Measurements from ENCODE around the gene GLYATL1B.
A peak's percentile ranks its signal among the peaks of the same experiment; 100 is the strongest.
"Not testable (repeated sequence)": the region's sequence is repeated elsewhere in the genome, so short reads cannot be mapped to it uniquely, and the experiment has no call there.

GLYATL1B gene

DNA sequence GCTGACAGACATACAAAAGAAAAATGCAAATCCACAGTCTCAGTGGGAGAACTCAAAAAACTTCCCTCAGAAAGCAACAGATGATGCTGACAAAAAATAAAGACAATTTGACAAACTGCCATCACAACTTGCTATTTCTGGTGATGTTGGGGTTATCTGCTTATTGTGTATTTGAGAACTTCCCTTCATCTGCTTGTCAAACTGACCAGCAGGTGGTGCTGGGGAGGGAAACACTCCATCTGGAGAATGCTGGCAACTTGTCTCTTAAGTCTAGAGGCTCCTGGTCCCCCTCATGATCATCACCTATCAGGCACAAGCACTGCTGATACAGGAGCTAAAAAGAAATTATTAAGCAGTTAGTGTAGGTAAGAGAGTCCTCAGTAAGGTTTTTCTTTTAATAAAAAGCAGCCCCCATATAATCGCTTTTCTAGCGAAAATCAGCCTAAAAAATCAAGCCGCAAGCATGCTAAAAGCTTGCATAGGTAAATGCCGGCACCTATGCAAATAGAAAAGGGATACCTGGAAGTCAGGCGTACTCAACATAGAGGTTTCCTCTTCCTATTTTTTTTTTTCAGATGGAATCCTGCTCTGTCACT, 11.1 kb downstream of the GLYATL1B start:
- peak; percentile 26 for DNase-seq

DNA sequence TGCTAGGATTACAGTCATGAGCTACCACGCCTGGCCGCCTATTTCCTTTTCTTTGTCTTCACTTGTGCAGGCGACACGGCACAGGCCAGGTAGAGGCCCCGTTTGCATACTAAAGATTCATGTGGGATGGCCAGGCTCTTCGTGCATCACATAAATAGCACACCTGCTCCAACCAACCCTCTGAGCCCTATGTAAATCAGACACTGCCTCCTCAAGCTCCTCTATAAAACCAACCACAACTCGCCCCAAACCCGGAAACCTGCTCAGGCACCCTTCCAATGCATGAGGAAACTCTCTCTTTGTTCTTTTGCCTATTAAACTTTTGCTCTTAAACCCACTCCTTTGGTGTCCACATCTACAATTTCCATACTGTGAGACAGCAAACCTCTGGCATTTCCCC, 11.8 kb downstream of the GLYATL1B start:
- DNase-seq, result not testable (repeated sequence)

DNA sequence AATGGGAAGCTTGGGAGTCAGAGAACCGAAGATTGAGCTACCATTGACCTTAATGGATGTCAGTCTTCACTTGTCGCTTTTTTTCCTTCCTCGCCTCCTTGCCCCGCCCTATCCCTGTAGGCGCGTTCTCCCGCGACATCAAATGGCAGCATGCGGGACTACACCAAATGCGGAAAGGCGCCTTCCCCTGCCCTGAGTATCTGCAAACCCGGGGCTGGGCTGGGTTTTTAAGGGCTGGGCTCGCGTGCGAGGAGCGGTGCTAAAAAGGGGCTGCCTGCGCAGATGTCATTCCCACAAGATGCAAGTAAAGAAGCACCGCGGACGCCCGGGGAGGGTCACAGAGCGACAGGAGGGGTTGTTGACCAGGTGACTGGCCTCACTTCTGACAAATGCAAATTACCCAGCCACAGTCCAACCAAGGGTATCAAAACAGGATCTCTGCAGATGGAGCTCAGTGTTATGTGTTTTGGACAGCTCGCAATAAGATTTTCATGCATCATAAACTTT, 16.2 kb downstream of the GLYATL1B start:
- DNase-seq, result no peak

DNA sequence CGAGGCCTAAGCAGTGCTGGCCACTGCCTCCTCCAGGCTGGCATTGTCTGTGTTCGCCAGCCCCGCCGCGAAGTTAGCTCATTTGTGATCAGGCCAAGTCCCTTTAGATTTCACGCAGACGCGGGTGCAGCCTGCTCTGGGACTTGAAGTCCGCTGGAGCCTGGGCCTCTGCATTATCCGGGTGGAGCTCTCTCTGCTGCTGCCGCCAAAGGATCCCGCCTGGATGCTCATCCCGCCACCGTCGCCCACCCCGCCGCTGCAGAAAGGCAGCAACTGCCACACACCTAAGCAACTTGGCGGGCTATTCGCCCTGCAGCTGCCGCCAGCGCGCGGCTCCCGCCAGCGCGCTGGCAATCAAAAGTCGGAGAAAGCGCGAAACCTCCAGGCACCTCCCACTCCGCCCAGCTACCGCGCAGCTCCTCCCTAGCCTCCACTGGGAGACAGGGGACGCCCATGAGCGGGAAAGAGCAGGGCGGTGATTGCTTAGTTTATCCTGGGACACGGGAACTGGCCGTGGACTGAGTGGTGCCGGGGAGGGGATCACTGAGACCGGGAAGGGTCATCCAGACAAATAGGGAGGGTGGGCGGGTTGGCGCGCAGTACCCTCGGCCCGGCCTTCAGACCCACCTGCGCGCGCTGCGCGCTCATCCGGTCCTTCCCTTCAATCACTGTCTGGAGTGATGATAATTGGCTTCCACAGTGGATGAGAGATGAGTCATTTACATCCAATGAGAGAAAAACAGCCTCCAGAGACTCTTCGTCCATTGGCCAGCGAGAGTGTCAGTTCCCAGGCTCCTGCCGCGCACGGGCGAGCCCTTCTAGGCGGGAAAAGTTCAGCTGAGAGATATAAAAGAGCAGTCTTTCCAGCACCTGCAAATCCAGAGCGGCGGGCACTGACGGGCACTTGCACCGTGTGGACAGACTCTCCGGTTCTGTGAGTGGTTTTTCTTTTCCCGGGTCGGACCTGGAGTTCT, 20.5 kb downstream of the GLYATL1B start, which contains the start of gene FAM111B:
Gene FAM111B, plus strand, starts transcription at position 875 of the 974 bp plus-strand sequence. CDS start 2,389 bp downstream, outside the sequence.
- peak; percentile 94 for DNase-seq

DNA sequence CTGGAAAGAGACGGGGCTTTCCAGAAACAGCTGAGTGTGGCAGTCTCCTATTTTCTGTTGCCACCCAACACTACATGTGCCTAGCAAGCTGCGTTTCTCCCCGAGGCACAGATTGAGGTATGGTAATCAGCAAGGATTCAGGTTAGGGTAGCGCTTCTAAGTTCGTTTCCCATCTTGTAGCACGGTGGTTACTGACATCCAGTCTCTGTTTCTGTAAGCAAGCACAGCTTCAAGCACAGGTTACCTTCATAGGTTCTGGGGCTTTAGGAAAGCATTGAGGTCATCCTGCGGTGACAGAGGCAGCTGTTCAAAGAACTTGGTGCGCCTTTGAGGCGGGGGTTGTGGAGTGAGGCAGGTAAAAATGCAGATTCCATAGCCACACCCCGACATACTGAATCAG, 21.6 kb downstream of the GLYATL1B start:
- not testable (repeated sequence) for DNase-seq

DNA sequence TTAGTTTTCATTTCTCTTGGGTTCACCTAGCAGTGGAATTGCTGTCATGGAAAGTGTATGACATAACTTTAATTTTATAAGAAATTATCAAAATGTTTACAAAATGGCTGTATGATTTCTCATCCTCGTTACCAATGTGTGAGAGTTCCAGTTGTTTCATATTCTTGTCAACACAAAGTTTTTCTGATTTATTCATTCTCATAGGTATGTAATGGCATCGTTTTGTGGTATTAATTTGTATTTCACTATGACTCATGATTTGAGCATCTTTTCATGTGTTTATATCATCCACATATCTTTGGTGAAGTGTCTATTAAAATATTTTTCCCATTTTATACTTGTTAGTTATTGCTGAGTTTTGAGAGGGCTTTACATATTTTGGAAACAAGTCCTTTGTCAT, 26.4 kb downstream of the GLYATL1B start:
- no peak for DNase-seq

DNA sequence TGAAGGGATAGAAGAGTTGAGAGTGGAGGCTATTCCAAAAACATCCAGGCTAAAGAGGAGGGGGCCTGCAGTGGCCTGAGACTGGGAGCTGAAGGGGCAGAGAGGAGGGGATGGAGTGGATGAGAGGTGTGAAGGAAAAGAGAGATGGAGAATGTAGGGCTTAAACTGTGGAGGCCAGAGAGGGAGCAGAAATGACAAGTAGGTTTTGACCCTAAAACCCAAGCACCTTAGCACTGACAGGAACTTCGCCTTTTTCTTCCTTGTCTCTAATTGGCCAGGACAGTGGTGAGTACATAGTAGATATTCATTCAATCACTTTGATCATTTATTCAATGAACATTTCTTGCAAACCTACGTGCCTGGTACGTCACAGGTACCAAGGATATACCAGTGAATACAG, 28.2 kb downstream of the GLYATL1B start:
- DNase-seq, result no peak

DNA sequence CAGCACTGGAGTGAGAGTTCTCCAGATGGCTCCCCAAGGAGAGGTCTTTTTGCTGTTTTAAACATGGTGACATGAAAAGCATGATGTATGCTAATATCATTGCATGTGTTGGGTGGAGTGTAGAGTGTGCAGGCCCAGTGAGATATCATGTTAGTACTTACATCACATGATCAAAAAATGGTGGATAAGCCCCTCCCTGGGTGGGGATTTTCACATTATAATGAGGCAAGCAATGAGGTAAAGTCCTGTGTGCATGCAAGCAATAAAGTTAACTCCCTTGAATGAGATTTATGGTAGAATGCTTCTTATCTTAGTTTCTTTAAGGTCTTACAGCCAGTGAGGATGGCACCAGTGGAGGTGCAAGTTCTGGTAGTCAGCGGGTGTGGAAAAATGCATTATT, 29.4 kb downstream of the GLYATL1B start:
- no peak for DNase-seq

DNA sequence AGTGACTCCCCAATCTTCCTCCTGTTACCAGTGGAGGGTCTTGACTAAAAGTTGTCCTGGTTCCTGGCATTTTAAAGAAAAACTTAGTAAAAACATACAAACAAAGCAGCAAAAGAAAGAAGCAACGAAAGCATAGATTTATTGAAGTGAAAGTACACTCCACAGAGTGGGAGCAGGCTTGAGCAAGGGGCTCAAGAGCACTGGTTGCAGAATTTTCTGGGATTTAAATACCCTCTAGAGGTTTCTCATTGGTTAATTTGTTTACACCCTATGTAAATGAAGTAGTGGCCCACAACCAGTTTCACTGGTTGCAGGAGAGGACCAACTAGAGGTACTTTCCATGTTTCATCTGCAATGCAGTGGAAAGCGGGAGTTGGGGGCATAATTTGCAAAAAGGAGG, 31.7 kb downstream of the GLYATL1B start:
- no peak for DNase-seq

DNA sequence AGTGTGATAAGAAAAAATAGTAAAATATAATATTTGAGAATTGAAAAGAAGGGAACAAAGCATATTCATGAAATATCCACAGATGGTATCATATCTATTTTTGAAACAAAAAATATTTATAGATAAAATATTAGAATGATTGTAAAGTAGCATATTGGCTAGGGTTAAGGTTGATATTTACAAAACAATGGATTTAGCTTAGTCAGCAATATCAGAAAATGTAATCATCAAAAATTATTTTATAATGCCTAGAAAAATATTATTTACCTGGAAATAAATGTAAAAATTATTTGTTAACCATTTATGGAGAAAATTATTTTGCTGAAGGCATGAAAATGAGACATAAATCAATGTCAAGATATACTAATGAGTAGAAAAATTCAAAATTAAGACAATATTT, 33.7 kb downstream of the GLYATL1B start:
- no peak for DNase-seq

DNA sequence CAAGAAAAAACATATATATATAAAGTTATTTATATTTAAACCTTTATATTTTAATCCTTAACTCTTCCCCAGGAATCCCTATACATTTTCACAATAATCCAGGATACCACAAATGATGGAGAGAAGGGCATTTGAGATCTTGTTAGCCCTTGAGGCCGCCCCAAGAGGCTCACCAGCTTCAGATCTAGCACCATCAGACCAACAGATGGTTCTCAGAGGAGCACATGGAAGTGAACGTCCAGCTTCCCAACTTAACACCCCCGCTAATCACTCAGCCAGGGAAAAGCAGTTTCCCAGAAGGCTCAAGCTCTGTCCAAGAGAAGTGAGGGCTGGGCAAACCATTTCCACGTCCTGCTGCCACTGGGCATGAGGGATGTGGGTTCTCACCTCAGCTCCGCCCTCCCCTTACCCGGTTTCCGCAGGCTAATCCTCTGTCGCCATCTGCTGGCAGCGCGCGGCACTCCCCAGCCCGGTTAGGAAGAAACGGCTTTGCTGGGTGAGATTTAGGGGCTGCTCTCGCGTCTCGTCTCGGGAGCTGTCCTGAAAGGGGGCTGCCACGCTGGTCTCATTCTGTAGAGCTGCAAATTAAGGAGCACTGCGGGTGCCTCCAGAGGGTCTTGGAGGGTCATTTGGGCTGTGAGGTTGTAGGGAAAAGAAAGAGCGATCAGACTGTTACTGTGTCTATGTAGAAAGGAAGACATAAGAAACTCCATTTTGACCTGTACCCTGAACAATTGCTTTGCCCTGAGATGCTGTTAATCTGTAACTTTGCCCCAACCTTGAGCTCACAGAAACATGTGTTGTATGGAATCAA, 49.7 kb downstream of the GLYATL1B start:
- peak; percentile 48 for DNase-seq

DNA sequence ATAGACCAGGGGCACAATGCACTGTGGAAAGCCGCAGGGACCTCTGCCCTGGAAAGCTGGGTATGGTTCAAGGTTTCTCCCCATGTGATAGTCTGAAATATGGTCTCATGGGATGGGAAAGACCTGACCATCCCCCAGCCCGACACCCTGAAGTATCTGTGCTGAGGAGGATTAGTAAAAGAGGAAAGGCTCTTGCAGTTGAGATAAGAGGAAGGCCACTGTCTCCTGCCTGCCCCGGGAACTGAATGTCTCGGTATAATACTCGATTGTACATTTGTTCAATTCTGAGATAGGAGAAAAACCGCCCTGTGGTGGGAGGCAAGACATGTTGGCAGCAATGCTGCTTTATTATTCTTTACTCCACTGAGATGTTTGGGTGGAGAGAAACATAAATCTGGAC, 50.4 kb downstream of the GLYATL1B start:
- not testable (repeated sequence) for DNase-seq

DNA sequence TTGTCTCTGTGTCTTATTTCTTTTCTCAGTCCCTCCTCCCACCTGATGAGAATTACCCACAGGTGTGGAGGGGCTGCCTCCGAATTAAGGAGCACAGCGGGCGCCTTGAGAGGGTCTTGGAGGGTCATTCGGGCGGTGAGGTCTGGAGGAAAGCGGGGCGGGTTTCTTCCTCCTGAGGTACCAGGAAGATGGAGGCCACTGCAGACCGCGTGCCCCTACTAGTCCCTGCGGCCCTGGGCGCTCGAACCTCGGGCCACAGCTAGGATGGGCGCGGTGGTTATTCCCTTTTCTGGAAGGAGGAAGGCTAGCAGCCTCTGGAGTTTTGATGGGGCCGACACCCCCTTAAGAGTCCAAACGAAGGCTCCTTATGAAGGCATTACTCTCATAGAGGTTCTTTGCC, 51.1 kb downstream of the GLYATL1B start:
- no peak for DNase-seq

DNA sequence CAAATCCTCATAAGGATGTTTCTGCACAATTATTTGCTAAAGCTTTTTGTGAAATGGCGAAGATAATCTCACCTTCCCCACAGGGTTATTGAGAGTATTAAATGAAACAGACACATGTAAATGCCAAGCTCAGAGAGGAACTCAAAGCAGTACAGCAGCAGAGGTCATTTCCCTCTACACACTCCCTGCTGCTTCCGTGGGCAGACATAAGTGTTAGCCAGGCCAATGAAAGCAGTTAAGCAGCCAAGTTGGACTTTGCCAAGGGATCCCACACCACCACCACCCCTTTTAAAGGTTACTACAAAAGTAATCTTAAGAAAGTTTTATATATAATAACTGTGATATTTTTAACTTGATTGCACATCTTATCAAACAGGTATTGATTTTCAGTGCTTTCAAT, 52.5 kb downstream of the GLYATL1B start:
- DNase-seq, result no peak

DNA sequence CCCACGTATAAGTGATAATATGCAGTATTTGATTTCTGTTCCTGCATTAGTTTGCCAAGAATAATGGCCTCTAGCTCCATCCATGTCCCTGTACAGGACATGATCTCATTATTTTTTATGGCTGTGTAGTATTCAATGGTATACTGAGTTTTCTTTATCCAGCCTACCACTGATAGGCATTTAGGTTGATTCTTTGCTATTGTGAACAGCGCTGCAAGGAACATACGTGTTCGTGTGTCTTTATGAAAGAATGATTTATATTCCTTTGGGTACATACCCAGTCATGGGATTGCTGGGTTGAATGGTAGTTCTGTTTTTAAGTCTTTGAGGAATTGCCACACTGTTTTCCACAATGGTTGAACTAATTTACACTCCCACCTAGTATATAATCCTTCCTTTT, 55.1 kb downstream of the GLYATL1B start:
- DNase-seq, result no peak

DNA sequence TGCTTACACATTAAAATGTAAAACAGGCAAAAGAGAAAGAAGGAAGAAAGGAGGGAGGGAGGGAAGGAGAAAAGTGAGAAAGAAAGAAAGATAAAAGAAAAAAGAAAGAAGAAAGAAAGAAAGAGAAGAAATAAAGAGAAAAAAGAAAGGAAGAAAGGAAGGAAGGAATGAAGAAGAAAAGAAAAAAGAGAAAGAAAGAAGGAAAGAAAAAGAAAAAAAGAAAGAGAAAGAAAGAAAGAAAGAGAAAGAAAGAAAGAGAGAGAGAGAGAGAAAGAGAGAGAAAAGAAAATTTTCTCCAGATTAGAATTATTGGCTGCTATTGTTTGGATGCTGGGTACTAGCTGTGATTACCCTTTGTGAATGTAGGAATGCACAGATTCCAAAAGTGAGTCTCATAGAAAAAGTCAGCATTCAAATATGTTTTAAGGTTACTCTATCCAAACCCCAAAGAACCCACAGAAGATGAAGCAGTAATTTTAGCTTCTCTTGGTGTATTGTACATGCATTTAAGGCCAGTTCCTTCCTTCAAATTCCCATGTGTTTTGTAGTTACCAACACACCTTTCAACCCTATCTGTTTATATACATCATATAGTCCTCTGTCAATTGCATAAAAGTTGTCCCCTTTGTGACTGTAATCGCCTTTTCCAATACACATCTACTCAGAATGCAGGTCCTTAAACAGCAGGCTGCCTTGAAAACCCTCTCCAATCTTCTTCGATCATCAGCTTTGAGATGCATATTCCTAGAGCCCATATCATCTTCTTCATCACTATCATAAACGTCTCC, 55.8 kb downstream of the GLYATL1B start:
- DNase-seq, result peak; percentile 8

DNA sequence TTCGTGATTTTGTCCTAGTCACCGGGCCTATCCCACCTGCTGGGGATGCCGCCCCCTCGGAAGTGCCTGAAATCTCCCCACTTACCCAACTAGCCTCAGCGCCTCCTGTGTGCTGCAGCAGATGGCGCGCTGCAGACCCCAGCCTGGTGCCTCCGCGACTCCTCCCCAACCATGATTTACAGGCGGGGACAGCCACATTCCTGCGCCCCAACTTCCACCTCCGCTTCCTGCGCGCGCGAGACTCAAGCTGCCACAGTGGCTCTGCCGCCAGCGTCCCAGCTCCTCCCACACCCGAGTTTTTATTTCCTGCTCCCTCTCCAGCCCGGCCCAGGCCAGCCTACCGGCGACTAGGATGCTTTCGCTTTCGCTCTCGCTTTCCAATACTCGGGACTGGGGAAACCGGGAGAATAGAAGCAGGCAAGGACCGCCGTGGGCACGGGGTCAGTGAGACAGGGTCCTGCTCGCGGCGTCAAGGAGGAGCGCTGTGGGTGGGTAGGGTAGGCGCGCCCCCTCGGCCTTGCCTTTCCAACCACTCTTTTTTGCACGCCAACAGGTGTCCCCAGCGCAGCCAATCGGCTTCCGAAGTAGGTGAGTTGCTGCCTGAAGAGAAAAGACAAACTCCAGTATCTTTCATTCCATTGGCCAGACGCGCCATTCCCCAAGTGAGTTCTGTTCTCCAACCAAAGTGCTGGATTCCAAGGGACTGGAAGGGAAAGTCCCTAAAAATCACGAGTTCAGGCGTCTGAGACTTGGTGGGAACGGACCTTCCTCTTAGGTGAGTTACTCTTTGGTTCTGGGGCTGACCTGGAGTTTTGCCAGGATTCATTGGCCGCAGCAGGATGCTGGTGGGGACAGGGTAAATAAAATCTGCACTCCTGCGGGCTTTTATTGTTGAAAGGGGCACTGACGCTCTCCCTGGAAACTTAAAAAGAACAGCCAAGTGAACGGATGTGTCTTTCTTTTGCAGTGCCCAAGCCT, 56.7 kb downstream of the GLYATL1B start, which contains the start of gene FAM111A:
Gene FAM111A, plus strand, starts transcription at position 327 of the 978 bp plus-strand sequence. CDS start 6,017 bp downstream, outside the sequence.
- DNase-seq, result peak; percentile 88

DNA sequence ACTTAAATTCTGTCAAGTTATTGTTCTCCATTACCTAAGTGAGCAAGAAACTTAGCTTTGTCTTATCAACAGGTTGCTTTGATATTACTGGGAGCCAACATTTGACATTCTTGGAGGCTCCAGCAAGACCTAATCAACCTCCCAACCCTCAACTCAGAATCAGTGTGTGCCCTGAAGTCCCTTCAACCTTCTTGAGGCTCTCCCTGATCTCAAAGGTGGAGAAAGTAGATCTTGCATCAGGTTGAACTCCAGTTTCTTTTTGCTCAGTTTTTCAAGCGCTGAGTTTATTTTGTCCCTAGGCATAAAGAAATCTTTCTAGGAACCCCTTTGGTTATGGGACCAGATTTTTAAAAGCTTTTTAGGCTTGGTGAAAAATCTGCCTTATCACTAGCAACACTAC, 58.0 kb downstream of the GLYATL1B start:
- DNase-seq, result no peak

Data from NCI-H1105 treated with DMSO at 0.1 percent for 48 hours (cell line).